CD4-positive, alpha-beta memory T cell (primary cell): ENCODE results near the gene LYSMD3. TPM values are rescaled to one million over a fixed set of nuclear protein-coding genes. Genes with fewer than 3 reads are reported as not detected.

Source experiments
- CTCF ChIA-PET: fragments of 350-600 bp; sonication (Branson Sonifier 250); formaldehyde crosslinking; loops from one replicate; lab custom pipeline; 2021; ENCODE audit warnings: inconsistent platforms; ENCODE audit not compliant: partially characterized antibody; lab: Charles Lee
- POLR2A ChIA-PET: fragments of 350-600 bp; sonication (Branson Sonifier 250); formaldehyde crosslinking; loops from one replicate; lab custom pipeline; 2021; ENCODE audit not compliant: partially characterized antibody; lab: Charles Lee
- DNase-seq, 5 donors: peaks; one replicate each; pipeline versions ENCODE4 v3.0.0 to v3.0.0-alpha.2; 2020 to 2022; ENCODE audit warnings: mixed read lengths in 1 of 5
- H3K27ac ChIP-seq: one replicate; pipeline ENCODE4 v1.7.0; 2013; ENCODE audit warnings: low read depth, low read length
- H3K27me3 ChIP-seq: 2 replicates; pipeline ENCODE4 v1.7.0; 2013; ENCODE audit warnings: mild to moderate bottlenecking, low read length, moderate library complexity; ENCODE audit not compliant: insufficient read depth
- H3K36me3 ChIP-seq: 2 replicates; pipeline ENCODE4 v1.7.0; 2013; ENCODE audit warnings: mild to moderate bottlenecking, low read length, moderate library complexity; ENCODE audit not compliant: insufficient read depth
- H3K4me1 ChIP-seq: 2 replicates; pipeline ENCODE4 v1.7.0; 2013; ENCODE audit warnings: mild to moderate bottlenecking, low read length, moderate library complexity; ENCODE audit not compliant: insufficient read depth
- H3K4me3 ChIP-seq, 2 donors: one replicate each; pipeline ENCODE4 v1.7.0; 2013; ENCODE audit warnings: low read length in 2 of 2, mild to moderate bottlenecking in 1 of 2
- H3K9me3 ChIP-seq, 2 donors: one replicate each; pipeline ENCODE4 v1.7.0; 2013; ENCODE audit warnings: low read length in 2 of 2, control low read depth in 1 of 2; ENCODE audit not compliant: control insufficient read depth in 1 of 2
- H3K27ac Mint-ChIP-seq, 7 donors: one replicate each; pipeline ENCODE4 v1.8.0; 2020 to 2021; ENCODE audit warnings: mixed read lengths in 7 of 7, mild to moderate bottlenecking in 6 of 7, inconsistent platforms in 3 of 7, moderate library complexity in 3 of 7
- H3K27me3 Mint-ChIP-seq, 2 donors: one replicate each; pipeline ENCODE4 v1.8.0; 2020 to 2021; ENCODE audit warnings: mixed read lengths in 2 of 2
- H3K36me3 Mint-ChIP-seq, 2 donors: one replicate each; pipeline ENCODE4 v1.8.0; 2020 to 2021; ENCODE audit warnings: mixed read lengths in 2 of 2, inconsistent platforms in 1 of 2, mild to moderate bottlenecking in 1 of 2
- H3K4me1 Mint-ChIP-seq, 4 donors: one replicate each; pipeline ENCODE4 v1.8.0; 2020 to 2021; ENCODE audit warnings: mixed read lengths in 4 of 4, mild to moderate bottlenecking in 1 of 4
- H3K4me3 Mint-ChIP-seq, 8 donors: one replicate each; pipeline ENCODE4 v1.8.0; 2020 to 2021; ENCODE audit warnings: mixed read lengths in 8 of 8, mild to moderate bottlenecking in 7 of 8, moderate library complexity in 6 of 8, inconsistent platforms in 3 of 8
- H3K9me3 Mint-ChIP-seq, 8 donors: one replicate each; pipeline ENCODE4 v1.8.0; 2020 to 2021; ENCODE audit warnings: mixed read lengths in 8 of 8, mild to moderate bottlenecking in 5 of 8, inconsistent platforms in 3 of 8, moderate library complexity in 1 of 8
- intact Hi-C: fragments of 100-400 bp; cut with micrococcal nuclease; formaldehyde crosslinking; loops from one replicate; pipeline ENCODE4 v1.15.1; 2023
- polyA plus RNA-seq, 2 donors: library from polyadenylated mRNA; unstranded; fragments of 300-500 nt; fragmentation: Illumina TruSeq; gene quantifications; one replicate each; pipeline ENCODE4 v1.2.3, GENCODE V29; 2021
- total RNA-seq, 2 experiments: library from RNA; stranded (reverse); gene quantifications; one replicate each; pipeline ENCODE4 v1.2.3, GENCODE V29; 2021

The LYSMD3 gene
- total and polyA plus RNA-seq, 4 experiments from 2014 or later = 11.7 to 30.9 (median 22.4) TPM

DNA sequence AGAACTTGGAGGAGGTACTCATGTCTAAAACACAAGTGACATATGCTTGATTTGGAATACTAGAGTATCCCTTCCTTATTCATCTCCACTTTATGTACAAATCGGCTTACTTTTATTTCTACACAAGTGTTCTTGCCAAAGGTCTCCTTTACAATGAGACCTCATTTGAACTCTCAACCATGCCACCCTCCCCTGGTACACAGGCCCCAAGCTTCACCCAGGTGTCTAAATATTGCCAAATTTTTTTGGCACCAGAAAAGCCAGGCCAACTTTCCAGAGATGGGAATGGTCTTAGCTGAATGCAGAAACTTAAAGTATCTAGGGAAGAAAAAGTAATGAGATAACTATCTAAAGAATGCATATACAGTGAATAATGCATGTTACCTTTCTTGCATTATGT lies 18.9 kb downstream of the LYSMD3 start:
- Histone ChIP-seq H3K27ac (no peak overlapping the region), H3K36me3 (no peaks in the 10 kb centered on the region), H3K4me3 (no peak overlapping the region), H3K9me3 (no peaks in the 10 kb centered on the region), H3K4me1 (no peaks in the 10 kb centered on the region), H3K27me3 (no peaks in the 10 kb centered on the region)
- H3K4me3 Mint-ChIP-seq = no peak overlapping the region
- no peak for DNase-seq
- ChIA-PET POLR2A (no interaction called here), CTCF (interaction anchor here (1.6 kb wide), 1 partner anchor 11 kb away, joined by 3 read pairs; no protein-coding TSS in a partner anchor)
- intact Hi-C loops = no loop called here
- peaks cover 0 to 7% (median 4%) of the 10 kb centered on the region in 4 donors for H3K4me1 Mint-ChIP-seq
- no peak overlapping the region for H3K27ac Mint-ChIP-seq
- H3K9me3 Mint-ChIP-seq = no peaks in the 10 kb centered on the region
- no peaks in the 10 kb centered on the region for H3K27me3 Mint-ChIP-seq
- no peaks in the 10 kb centered on the region for H3K36me3 Mint-ChIP-seq

- Histone ChIP-seq H3K4me1 (no peaks in the 10 kb centered on the region), H3K4me3 (no peak overlapping the region), H3K36me3 (no peaks in the 10 kb centered on the region), H3K27me3 (no peaks in the 10 kb centered on the region), H3K27ac (no peak overlapping the region), H3K9me3 (no peaks in the 10 kb centered on the region)
- intact Hi-C loops = no loop called here
- Mint-ChIP-seq H3K27ac (no peak overlapping the region), H3K4me1 (peaks cover 0 to 7% (median 4%) of the 10 kb centered on the region in 4 donors), H3K4me3 (no peak overlapping the region), H3K9me3 (no peaks in the 10 kb centered on the region), H3K36me3 (no peaks in the 10 kb centered on the region), H3K27me3 (no peaks in the 10 kb centered on the region)
- POLR2A ChIA-PET = no interaction called here
- no peak for DNase-seq
- CTCF ChIA-PET = no interaction called here
These were observed 23.2 kb downstream of the LYSMD3 start for GRCh38 chr5:90506221-90506620.

DNA sequence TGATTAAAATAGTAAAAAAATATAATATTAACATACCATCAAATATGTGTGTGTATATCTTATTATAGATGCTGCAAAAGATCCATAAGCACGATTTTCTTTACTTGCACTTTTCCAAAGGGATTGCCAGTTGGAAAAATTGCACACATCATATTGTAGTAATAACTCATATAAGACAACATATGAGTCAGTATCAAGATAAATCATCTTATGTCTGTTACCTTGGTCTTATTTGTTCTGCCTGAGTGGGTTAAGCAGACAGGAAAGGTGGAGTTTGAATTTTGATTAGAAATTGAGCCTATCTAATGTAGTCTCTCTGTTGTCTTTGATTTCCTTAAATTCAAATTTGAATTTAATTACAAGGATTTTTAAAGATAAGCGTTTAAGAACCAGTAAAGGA lies 24.6 kb downstream of the LYSMD3 start:
- peaks cover 0 to 7% (median 4%) of the 10 kb centered on the region in 4 donors for H3K4me1 Mint-ChIP-seq
- no peaks in the 10 kb centered on the region for H3K27me3 ChIP-seq

DNA sequence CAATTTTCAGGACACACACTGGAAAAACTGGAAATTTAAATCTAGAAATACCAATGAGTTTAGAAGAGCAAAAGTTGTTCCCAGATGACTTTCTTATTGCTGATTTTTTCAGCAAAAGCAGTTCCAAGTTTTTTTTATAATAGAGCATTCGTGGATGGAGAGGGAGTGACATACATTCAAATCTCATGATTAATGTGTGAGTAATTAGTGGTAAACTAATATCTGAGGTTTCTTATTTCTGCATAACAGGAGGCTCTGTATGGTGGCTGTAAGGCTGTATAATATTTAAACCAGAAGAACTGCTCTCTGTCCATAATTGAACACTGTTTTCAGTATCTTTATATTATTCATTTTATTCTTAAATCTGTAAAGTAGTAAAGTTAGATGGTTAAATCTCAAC lies 25.8 kb downstream of the LYSMD3 start:
- no peaks in the 10 kb centered on the region for H3K9me3 ChIP-seq
- POLR2A ChIA-PET = no interaction called here
- no peaks in the 10 kb centered on the region for H3K27me3 ChIP-seq

More for the DNA sequence above, 24.6 kb downstream of the LYSMD3 start:
- H3K27me3 Mint-ChIP-seq = no peaks in the 10 kb centered on the region
- H3K27ac Mint-ChIP-seq = no peak overlapping the region
- no peaks in the 10 kb centered on the region for H3K36me3 ChIP-seq
- no peak overlapping the region for H3K4me3 Mint-ChIP-seq
- H3K9me3 ChIP-seq = no peaks in the 10 kb centered on the region
- H3K4me3 ChIP-seq = no peak overlapping the region
- no peak for DNase-seq
- H3K27ac ChIP-seq = no peak overlapping the region
- H3K36me3 Mint-ChIP-seq = no peaks in the 10 kb centered on the region
- ChIA-PET POLR2A (no interaction called here), CTCF (no interaction called here)
- no peaks in the 10 kb centered on the region for H3K4me1 ChIP-seq
- intact Hi-C loops = no loop called here
- no peaks in the 10 kb centered on the region for H3K9me3 Mint-ChIP-seq

DNA sequence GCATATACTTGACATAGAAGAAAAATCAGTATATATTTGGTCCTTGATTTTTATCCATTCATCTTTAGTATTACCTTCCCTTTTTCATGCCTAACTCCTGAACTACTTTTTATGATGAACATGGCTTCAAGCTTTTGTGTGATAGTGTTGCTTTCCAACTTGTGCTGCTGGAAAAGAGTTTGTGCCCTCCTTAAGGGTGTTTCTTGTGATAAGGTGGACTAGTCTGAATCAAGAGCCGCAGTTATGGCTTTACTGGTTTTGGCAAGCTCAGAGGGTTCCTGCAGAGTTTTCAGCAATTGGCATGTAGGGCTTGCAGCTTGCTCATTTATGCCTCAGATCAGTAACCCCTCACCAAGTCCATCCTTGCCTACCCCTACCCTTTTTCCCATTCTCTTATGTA lies 34.2 kb downstream of the LYSMD3 start:
- Mint-ChIP-seq H3K4me3 (no peak overlapping the region), H3K4me1 (no peaks in the 10 kb centered on the region), H3K36me3 (peaks cover 0 to 4% of the 10 kb centered on the region in 2 donors), H3K9me3 (no peaks in the 10 kb centered on the region), H3K27ac (no peak overlapping the region), H3K27me3 (no peaks in the 10 kb centered on the region)
- intact Hi-C loops = no loop called here
- no peaks in the 10 kb centered on the region for H3K36me3 ChIP-seq
- no peaks in the 10 kb centered on the region for H3K4me1 ChIP-seq
- no peak for DNase-seq
- H3K27ac ChIP-seq = no peak overlapping the region
- POLR2A ChIA-PET = no interaction called here
- H3K4me3 ChIP-seq = no peak overlapping the region
- H3K27me3 ChIP-seq = no peaks in the 10 kb centered on the region
- H3K9me3 ChIP-seq = no peaks in the 10 kb centered on the region
- CTCF ChIA-PET = no interaction called here

More for the DNA sequence above, 25.8 kb downstream of the LYSMD3 start:
- intact Hi-C loops = no loop called here
- Histone ChIP-seq H3K27ac (no peak overlapping the region), H3K4me1 (no peaks in the 10 kb centered on the region), H3K4me3 (no peak overlapping the region), H3K36me3 (no peaks in the 10 kb centered on the region)
- DNase-seq = no peak
- Mint-ChIP-seq H3K27me3 (no peaks in the 10 kb centered on the region), H3K27ac (no peak overlapping the region), H3K4me3 (no peak overlapping the region), H3K36me3 (no peaks in the 10 kb centered on the region), H3K4me1 (peaks cover 0 to 7% (median 4%) of the 10 kb centered on the region in 4 donors), H3K9me3 (no peaks in the 10 kb centered on the region)
- CTCF ChIA-PET = no interaction called here

- CTCF ChIA-PET = no interaction called here
- no peak overlapping the region for H3K27ac Mint-ChIP-seq
- intact Hi-C loops = no loop called here
- peaks cover 0 to 4% of the 10 kb centered on the region in 2 donors for H3K36me3 Mint-ChIP-seq
- Histone ChIP-seq H3K36me3 (no peaks in the 10 kb centered on the region), H3K9me3 (no peaks in the 10 kb centered on the region), H3K27me3 (no peaks in the 10 kb centered on the region), H3K4me3 (no peak overlapping the region), H3K27ac (no peak overlapping the region), H3K4me1 (no peaks in the 10 kb centered on the region)
- H3K4me1 Mint-ChIP-seq = no peaks in the 10 kb centered on the region
- no peak for DNase-seq
- no peaks in the 10 kb centered on the region for H3K9me3 Mint-ChIP-seq
- POLR2A ChIA-PET = no interaction called here
- H3K27me3 Mint-ChIP-seq = no peaks in the 10 kb centered on the region
- H3K4me3 Mint-ChIP-seq = no peak overlapping the region
These were observed 35.3 kb downstream of the LYSMD3 start for GRCh38 chr5:90494043-90494442.

GRCh38 chr5:90488791-90489190 lies 40.6 kb downstream of the LYSMD3 start:
- no peak overlapping the region for H3K27ac Mint-ChIP-seq
- Histone ChIP-seq H3K36me3 (no peaks in the 10 kb centered on the region), H3K4me1 (no peaks in the 10 kb centered on the region), H3K4me3 (no peak overlapping the region), H3K9me3 (no peaks in the 10 kb centered on the region), H3K27me3 (no peaks in the 10 kb centered on the region), H3K27ac (no peak overlapping the region)
- peaks cover 0 to 3% (median 0%) of the 10 kb centered on the region in 8 donors for H3K9me3 Mint-ChIP-seq
- intact Hi-C loops = no loop called here
- no peaks in the 10 kb centered on the region for H3K36me3 Mint-ChIP-seq
- CTCF ChIA-PET = no interaction called here
- POLR2A ChIA-PET = no interaction called here
- DNase-seq = no peak
- no peaks in the 10 kb centered on the region for H3K27me3 Mint-ChIP-seq
- H3K4me3 Mint-ChIP-seq = no peak overlapping the region
- no peaks in the 10 kb centered on the region for H3K4me1 Mint-ChIP-seq
